Peyer's patch (tissue), 4 donors: ENCODE measurements around the gene INPP5A. TPM values are rescaled to one million over a fixed set of nuclear protein-coding genes. Genes with fewer than 3 reads are reported as not detected.
"Not testable (repeated sequence)": the region's sequence is repeated elsewhere in the genome, so short reads cannot be mapped to it uniquely, and the experiment has no call there.

Source experiments
- DNase-seq, 3 donors: peaks; one replicate each; pipeline ENCODE4 v3.0.0-alpha.2; 2017 to 2019
- H3K27ac ChIP-seq, 4 donors: fragments of 200-600 bp; sonication (generic); one replicate each; pipeline ENCODE4 v1.5.1; 2016 to 2019
- H3K27me3 ChIP-seq, 2 donors: fragments of 200-600 bp; sonication (generic); one replicate each; pipeline ENCODE4 v1.5.1; 2019
- H3K36me3 ChIP-seq, 3 donors: fragments of 200-600 bp; sonication (generic); one replicate each; pipeline ENCODE4 v1.5.1; 2016 to 2019
- H3K4me1 ChIP-seq, 4 donors: fragments of 200-600 bp; sonication (generic); one replicate each; pipeline ENCODE4 v1.5.1; 2016 to 2019
- H3K4me3 ChIP-seq, 4 donors: fragments of 200-600 bp; sonication (generic); 1 replicate in 3 of 4; 2 replicates in 1 of 4; pipeline ENCODE4 v1.5.1; 2016 to 2019; ENCODE audit warnings: mild to moderate bottlenecking in 1 of 4
- H3K9me3 ChIP-seq, 4 donors: fragments of 200-600 bp; sonication (generic); one replicate each; pipeline ENCODE4 v1.5.1; 2016 to 2019; ENCODE audit warnings: mild to moderate bottlenecking in 1 of 4
- POLR2A ChIP-seq, 2 donors: fragments of 450-650 bp; IDR thresholded peaks; one replicate each; pipeline ENCODE4 v1.5.1; 2017; ENCODE audit warnings: antibody characterized with exemption in 2 of 2, mild to moderate bottlenecking in 2 of 2, moderate library complexity in 2 of 2
- total RNA-seq, 4 donors: library from RNA; depleted of rRNA; stranded (reverse); fragments of >200 nt; gene quantifications; one replicate each; pipeline ENCODE4 v1.1.0, GENCODE V29; 2016
- TF ChIP-seq, protein P1 (sequence below), 6 experiments: fragments of 450-650 bp in 4 of 6; fragments of 200-600 bp in 2 of 6; sonication (generic) in 1 of 6; IDR thresholded peaks; one replicate each; pipeline ENCODE4 v1.5.1; 2017 to 2019; ENCODE audit warnings: antibody characterized with exemption in 6 of 6, mild to moderate bottlenecking in 3 of 6, moderate library complexity in 1 of 6

INPP5A gene
- total RNA-seq, 4 donors from 2014 or later: 33.8 to 76.4 (median 38.1) TPM

DNA sequence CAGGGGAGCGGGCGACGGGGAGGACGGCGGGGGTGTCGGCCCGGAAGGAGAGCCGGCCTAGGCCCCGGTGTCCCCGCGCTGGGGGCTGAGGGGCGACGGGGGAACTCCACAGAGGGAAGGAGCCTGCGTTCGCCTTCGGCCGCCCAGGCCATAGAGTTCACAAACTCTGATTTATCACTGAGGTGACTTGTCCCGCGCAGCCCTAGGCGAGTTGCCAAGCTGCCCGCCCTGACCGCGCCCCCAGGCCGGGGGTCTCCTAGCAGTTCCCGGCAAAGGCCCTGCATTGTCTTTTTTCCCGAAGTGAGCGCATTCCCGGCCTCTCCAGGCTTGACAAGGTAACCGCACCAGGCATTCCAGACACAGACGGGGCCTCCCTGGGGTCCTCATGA lies 251.2 kb downstream of the INPP5A start:
- no peak for TF ChIP-seq POLR2A (IDR thresholded peaks at IDR 0.05)
- TF ChIP-seq, protein P1, sequence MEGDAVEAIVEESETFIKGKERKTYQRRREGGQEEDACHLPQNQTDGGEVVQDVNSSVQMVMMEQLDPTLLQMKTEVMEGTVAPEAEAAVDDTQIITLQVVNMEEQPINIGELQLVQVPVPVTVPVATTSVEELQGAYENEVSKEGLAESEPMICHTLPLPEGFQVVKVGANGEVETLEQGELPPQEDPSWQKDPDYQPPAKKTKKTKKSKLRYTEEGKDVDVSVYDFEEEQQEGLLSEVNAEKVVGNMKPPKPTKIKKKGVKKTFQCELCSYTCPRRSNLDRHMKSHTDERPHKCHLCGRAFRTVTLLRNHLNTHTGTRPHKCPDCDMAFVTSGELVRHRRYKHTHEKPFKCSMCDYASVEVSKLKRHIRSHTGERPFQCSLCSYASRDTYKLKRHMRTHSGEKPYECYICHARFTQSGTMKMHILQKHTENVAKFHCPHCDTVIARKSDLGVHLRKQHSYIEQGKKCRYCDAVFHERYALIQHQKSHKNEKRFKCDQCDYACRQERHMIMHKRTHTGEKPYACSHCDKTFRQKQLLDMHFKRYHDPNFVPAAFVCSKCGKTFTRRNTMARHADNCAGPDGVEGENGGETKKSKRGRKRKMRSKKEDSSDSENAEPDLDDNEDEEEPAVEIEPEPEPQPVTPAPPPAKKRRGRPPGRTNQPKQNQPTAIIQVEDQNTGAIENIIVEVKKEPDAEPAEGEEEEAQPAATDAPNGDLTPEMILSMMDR (IDR thresholded peaks at IDR 0.05): no peak
- Histone ChIP-seq H3K4me3 (no peak overlapping the region), H3K27me3 (peaks cover 0 to 51% of the 10 kb centered on the region in 2 donors), H3K4me1 (peaks cover 0 to 38% (median 4%) of the 10 kb centered on the region in 4 donors), H3K27ac (no peak overlapping the region), H3K36me3 (no peaks in the 10 kb centered on the region), H3K9me3 (no peaks in the 10 kb centered on the region)
- DNase-seq: no peak

- Histone ChIP-seq H3K9me3 (no peaks in the 10 kb centered on the region), H3K27me3 (peaks cover 0 to 43% of the 10 kb centered on the region in 2 donors)
Observed at GRCh38 chr10:132789659-132790148, 252.1 kb downstream of the INPP5A start.

DNA sequence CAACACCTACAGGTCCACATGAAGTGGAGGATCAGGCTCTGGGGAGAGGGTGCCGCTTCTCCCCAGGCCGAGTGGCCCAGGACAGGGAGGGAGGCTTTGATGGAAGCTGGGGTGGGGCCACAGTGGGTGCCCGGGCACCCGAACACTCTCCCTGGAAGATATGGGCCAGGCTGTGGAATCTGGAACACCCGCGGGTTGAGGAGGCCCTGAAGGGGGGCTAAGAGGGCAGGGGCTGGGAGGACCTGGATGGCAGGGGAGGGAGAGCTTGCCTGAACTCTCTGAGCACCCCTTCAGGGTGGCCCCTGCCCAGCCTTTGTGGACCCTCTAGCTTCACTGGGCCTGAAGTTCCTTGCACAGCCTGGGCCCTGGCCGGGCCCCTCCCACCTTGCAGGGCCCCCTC lies 252.9 kb downstream of the INPP5A start:
- Histone ChIP-seq H3K36me3 (no peaks in the 10 kb centered on the region), H3K27ac (no peak overlapping the region), H3K9me3 (no peaks in the 10 kb centered on the region), H3K27me3 (peaks cover 0 to 35% of the 10 kb centered on the region in 2 donors), H3K4me3 (no peak overlapping the region), H3K4me1 (peaks cover 0 to 27% (median 4%) of the 10 kb centered on the region in 4 donors)
- no peak for DNase-seq
- TF ChIP-seq POLR2A (IDR thresholded peaks at IDR 0.05): no peak
- TF ChIP-seq, protein P1 (IDR thresholded peaks at IDR 0.05): no peak

More at GRCh38 chr10:132789659-132790148, 252.1 kb downstream of the INPP5A start:
- Histone ChIP-seq H3K4me3 (no peak overlapping the region), H3K36me3 (no peaks in the 10 kb centered on the region), H3K27ac (no peak overlapping the region), H3K4me1 (peaks cover 0 to 35% (median 4%) of the 10 kb centered on the region in 4 donors)
- TF ChIP-seq, protein P1 (IDR thresholded peaks at IDR 0.05): no peak
- no peak for TF ChIP-seq POLR2A (IDR thresholded peaks at IDR 0.05)
- DNase-seq: no peak

DNA sequence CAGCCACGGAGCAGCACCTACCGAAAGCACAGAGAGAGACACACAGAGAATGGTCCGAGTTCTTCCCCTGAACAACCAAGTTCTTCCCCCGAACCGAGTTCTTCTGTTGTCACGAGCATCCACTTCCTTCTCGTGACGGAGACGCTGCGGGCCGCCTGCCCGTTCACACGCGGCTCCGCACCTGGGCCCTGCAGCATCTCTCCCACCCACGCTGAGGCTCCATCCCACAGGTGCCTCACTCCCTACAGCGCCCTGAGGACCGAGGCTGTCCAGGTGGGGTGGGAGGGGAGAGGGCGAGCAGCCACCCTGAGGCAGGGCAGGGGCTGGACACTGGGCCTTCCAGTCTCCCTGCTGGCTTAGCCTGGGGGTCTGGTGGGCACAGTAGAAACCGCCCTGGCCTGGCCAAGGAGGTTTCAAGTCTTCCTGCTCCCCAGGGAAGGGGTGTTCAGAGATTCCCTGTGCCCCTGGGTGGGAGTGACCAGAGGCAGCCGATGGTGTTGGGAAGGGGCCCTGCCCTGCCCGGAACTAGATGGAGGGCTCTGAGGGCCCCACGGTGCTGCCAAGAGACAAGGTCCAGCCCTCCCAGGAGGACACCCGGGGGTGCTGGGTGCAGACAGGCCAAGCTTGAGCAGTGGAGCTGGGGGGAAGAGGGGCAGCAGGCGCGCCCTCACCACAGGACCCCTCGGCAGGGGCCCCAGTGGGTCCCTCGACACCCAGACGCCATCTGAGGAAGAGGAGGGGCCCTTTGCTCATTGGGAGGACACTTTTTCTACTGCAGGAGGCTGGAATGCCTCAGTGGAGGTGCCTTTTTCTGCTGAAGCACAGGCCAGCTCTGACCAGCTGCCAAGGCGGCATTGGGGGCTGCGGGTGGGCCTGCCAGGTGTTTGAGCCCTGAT lies 253.6 kb downstream of the INPP5A start:
- Histone ChIP-seq H3K4me3 (no peak overlapping the region), H3K27me3 (peaks cover 0 to 32% of the 10 kb centered on the region in 2 donors), H3K4me1 (peaks cover 0 to 24% (median 4%) of the 10 kb centered on the region in 4 donors), H3K9me3 (no peaks in the 10 kb centered on the region), H3K36me3 (no peaks in the 10 kb centered on the region), H3K27ac (no peak overlapping the region)
- TF ChIP-seq, protein P1 (IDR thresholded peaks at IDR 0.05): no peak
- TF ChIP-seq POLR2A (IDR thresholded peaks at IDR 0.05): no peak
- no peak for DNase-seq

GRCh38 chr10:132792099-132792498 lies 254.5 kb downstream of the INPP5A start:
- not testable (repeated sequence) for DNase-seq, H3K27ac ChIP-seq, H3K36me3 ChIP-seq, H3K4me3 ChIP-seq, H3K9me3 ChIP-seq
- peaks cover 0 to 23% of the 10 kb centered on the region in 2 donors for H3K27me3 ChIP-seq
- peaks cover 0 to 14% (median 3%) of the 10 kb centered on the region in 4 donors for H3K4me1 ChIP-seq

DNA sequence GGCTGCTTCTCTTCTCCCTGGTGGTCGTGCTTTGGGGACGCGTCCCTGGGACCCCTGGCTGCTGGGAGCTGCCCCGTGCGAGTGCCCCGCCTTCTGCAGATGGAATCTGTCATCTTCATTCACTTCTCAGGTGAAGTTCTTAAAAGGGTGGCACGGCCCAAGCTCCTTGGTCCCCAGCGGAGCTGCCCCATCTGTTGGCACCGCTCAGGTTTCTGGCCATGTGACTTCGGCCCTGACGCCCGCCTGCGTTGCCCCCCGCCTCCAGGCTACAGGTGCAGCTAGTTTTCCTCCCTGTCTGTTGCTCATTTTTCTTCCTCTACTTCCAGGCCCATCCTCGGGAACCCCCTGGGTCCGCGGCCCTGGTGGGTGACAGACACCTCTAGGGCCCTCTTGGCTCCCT lies 255.2 kb downstream of the INPP5A start:
- Histone ChIP-seq H3K9me3 (no peaks in the 10 kb centered on the region), H3K4me3 (no peak overlapping the region), H3K27me3 (peaks cover 0 to 16% of the 10 kb centered on the region in 2 donors), H3K27ac (no peak overlapping the region), H3K36me3 (no peaks in the 10 kb centered on the region), H3K4me1 (peaks cover 0 to 7% (median 0%) of the 10 kb centered on the region in 4 donors)
- no peak for TF ChIP-seq POLR2A (IDR thresholded peaks at IDR 0.05)
- TF ChIP-seq, protein P1 (IDR thresholded peaks at IDR 0.05): no peak
- DNase-seq: no peak
